Ishikawa (cell line): Measurements from ENCODE around the gene SMC1B.

Experiments
- CEBPB ChIP-seq: IDR thresholded peaks from 2 replicates; pipeline ENCODE4 v1.6.1; 2012
- CREB1 ChIP-seq: IDR thresholded peaks from 2 replicates; pipeline ENCODE4 v1.6.1; 2012; ENCODE audit warnings: low read depth
- EGR1 ChIP-seq: IDR thresholded peaks from 2 replicates; pipeline ENCODE4 v1.6.1; 2012
- EP300 ChIP-seq: IDR thresholded peaks from 2 replicates; pipeline ENCODE4 v1.6.1; 2012; ENCODE audit warnings: borderline replicate concordance
- FOXM1 ChIP-seq: IDR thresholded peaks from 2 replicates; pipeline ENCODE4 v1.6.1; 2012; ENCODE audit warnings: low read depth, borderline replicate concordance
- NFIC ChIP-seq: IDR thresholded peaks from 2 replicates; pipeline ENCODE4 v1.6.1; 2012
- RAD21 ChIP-seq: IDR thresholded peaks from 2 replicates; pipeline ENCODE4 v1.6.1; 2012; ENCODE audit warnings: low read depth
- TAF1 ChIP-seq: IDR thresholded peaks from 2 replicates; pipeline ENCODE4 v1.6.1; 2012; ENCODE audit warnings: low read depth, mild to moderate bottlenecking
- TCF12 ChIP-seq: IDR thresholded peaks from 2 replicates; pipeline ENCODE4 v1.6.1; 2012; ENCODE audit warnings: low read depth
- TEAD4 ChIP-seq: IDR thresholded peaks from 2 replicates; pipeline ENCODE4 v1.6.1; 2012
- YY1 ChIP-seq: IDR thresholded peaks from 2 replicates; pipeline ENCODE4 v1.6.1; 2012; ENCODE audit warnings: low read depth
- ZBTB7A ChIP-seq: IDR thresholded peaks from 2 replicates; pipeline ENCODE4 v1.6.1; 2012; ENCODE audit warnings: low read depth
- TF ChIP-seq, protein P1 (sequence below): IDR thresholded peaks from 2 replicates; pipeline ENCODE4 v1.6.1; 2012; ENCODE audit warnings: low read depth, mild to moderate bottlenecking
- TF ChIP-seq, protein P2 (sequence below): IDR thresholded peaks from 2 replicates; pipeline ENCODE4 v1.6.1; 2012
- TF ChIP-seq, protein P3 (sequence below): IDR thresholded peaks from 2 replicates; pipeline ENCODE4 v1.6.1; 2012

SMC1B gene

DNA sequence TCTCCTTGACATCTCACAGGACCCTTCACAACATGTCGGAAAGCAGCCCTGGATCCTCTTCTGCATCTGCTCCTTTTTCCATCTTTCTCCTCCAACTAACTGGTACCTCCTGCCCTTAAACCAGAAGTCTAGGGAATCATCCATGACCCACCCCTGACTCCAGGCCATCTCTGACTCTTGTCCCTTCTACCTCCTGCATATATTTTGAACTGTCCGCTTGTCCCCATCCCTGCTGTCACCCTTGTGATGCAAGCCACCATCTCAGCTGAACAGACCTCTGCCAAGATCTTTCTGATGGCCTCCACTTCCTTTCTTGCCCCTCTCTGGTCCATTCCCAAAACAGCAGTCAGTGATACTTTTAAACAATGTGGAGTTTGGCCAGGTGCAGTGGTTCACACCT is 7.1 kb upstream of the SMC1B start:
- no peak for TF ChIP-seq TEAD4
- no peak for TF ChIP-seq EGR1
- no peak for TF ChIP-seq YY1
- no peak for TF ChIP-seq TCF12
- TF ChIP-seq, protein P1, sequence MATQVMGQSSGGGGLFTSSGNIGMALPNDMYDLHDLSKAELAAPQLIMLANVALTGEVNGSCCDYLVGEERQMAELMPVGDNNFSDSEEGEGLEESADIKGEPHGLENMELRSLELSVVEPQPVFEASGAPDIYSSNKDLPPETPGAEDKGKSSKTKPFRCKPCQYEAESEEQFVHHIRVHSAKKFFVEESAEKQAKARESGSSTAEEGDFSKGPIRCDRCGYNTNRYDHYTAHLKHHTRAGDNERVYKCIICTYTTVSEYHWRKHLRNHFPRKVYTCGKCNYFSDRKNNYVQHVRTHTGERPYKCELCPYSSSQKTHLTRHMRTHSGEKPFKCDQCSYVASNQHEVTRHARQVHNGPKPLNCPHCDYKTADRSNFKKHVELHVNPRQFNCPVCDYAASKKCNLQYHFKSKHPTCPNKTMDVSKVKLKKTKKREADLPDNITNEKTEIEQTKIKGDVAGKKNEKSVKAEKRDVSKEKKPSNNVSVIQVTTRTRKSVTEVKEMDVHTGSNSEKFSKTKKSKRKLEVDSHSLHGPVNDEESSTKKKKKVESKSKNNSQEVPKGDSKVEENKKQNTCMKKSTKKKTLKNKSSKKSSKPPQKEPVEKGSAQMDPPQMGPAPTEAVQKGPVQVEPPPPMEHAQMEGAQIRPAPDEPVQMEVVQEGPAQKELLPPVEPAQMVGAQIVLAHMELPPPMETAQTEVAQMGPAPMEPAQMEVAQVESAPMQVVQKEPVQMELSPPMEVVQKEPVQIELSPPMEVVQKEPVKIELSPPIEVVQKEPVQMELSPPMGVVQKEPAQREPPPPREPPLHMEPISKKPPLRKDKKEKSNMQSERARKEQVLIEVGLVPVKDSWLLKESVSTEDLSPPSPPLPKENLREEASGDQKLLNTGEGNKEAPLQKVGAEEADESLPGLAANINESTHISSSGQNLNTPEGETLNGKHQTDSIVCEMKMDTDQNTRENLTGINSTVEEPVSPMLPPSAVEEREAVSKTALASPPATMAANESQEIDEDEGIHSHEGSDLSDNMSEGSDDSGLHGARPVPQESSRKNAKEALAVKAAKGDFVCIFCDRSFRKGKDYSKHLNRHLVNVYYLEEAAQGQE: no peak
- no peak for TF ChIP-seq CEBPB
- TF ChIP-seq, protein P2, sequence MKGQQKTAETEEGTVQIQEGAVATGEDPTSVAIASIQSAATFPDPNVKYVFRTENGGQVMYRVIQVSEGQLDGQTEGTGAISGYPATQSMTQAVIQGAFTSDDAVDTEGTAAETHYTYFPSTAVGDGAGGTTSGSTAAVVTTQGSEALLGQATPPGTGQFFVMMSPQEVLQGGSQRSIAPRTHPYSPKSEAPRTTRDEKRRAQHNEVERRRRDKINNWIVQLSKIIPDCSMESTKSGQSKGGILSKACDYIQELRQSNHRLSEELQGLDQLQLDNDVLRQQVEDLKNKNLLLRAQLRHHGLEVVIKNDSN: no peak
- TF ChIP-seq EP300: no peak
- TF ChIP-seq FOXM1: no peak
- no peak for TF ChIP-seq TAF1
- TF ChIP-seq, protein P3, sequence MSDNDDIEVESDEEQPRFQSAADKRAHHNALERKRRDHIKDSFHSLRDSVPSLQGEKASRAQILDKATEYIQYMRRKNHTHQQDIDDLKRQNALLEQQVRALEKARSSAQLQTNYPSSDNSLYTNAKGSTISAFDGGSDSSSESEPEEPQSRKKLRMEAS: no peak
- no peak for TF ChIP-seq NFIC
- TF ChIP-seq CREB1: no peak
- TF ChIP-seq ZBTB7A: no peak

DNA sequence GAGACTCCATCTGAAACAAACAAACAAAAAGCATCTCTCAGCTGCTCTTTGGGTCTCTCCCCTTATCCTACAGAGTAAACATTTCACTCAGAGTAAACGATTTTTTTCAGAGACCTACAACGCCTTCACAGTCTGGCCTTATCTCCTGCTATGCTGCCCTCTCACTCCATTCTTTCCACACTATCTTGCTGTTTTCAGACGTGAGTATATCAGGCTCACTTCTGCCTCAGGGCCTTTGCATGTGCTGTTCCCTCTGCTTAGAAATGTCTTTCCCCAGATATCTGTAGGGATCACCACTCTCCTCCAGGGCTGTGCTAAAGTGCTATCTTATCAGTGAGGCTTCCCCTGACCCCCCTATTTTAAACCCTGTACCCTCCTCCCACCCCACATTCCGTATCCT is 6.6 kb upstream of the SMC1B start:
- no peak for TF ChIP-seq CEBPB
- TF ChIP-seq, protein P3: no peak
- TF ChIP-seq, protein P1: no peak
- TF ChIP-seq EGR1: no peak
- no peak for TF ChIP-seq FOXM1
- TF ChIP-seq, protein P2: no peak
- no peak for TF ChIP-seq RAD21
- no peak for TF ChIP-seq TEAD4
- no peak for TF ChIP-seq ZBTB7A
- no peak for TF ChIP-seq EP300
- TF ChIP-seq YY1: no peak
- TF ChIP-seq TCF12: no peak
- no peak for TF ChIP-seq TAF1
- TF ChIP-seq CREB1: no peak
- TF ChIP-seq NFIC: no peak

DNA sequence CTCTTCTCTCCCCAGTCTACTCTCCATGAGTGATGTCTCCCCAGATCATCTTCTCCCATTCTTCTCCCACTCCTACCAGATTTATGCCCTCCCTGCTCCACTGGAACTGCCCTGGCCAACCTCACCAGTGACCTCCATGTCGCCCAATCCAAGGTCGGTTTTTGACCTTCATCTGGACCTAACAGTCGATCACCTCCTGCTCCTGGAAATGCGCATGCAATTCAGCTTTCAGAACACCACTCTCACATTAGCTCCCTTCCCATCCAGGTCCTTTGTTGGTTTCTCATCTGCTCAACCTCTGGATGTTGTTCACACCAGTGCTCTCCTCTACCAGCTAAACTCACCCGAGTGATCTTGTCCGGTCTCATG is 5.4 kb upstream of the SMC1B start:
- TF ChIP-seq, protein P3: no peak
- no peak for TF ChIP-seq FOXM1
- no peak for TF ChIP-seq YY1
- TF ChIP-seq, protein P2: no peak
- no peak for TF ChIP-seq ZBTB7A
- no peak for TF ChIP-seq NFIC
- no peak for TF ChIP-seq RAD21
- no peak for TF ChIP-seq CREB1
- TF ChIP-seq EGR1: no peak
- TF ChIP-seq TCF12: no peak
- TF ChIP-seq, protein P1: no peak
- no peak for TF ChIP-seq TAF1
- TF ChIP-seq CEBPB: no peak
- TF ChIP-seq TEAD4: no peak
- no peak for TF ChIP-seq EP300
